Activated CD4-positive, alpha-beta T cell treated with anti-CD3 and anti-CD28 coated beads, Interleukin-2, amount 10 ng/mL, durations not matched to agents 7 days and 5 days (primary cell): ENCODE measurements around the gene RAD51D. TPM values are rescaled to one million over a fixed set of nuclear protein-coding genes. Genes with fewer than 3 reads are reported as not detected.
A peak's percentile ranks its signal among the peaks of the same experiment; 100 is the strongest.
"Not testable (repeated sequence)": the region's sequence is repeated elsewhere in the genome, so short reads cannot be mapped to it uniquely, and the experiment has no call there.

ENCODE experiments used
- CTCF ChIA-PET: fragments of 350-600 bp; sonication (Branson Sonifier 250); formaldehyde crosslinking; loops from one replicate; lab custom pipeline; 2021; ENCODE audit warnings: antibody characterized with exemption; lab: Charles Lee
- POLR2A ChIA-PET: fragments of 350-600 bp; sonication (Branson Sonifier 250); formaldehyde crosslinking; loops from one replicate; lab custom pipeline; 2021; ENCODE audit warnings: antibody characterized with exemption; lab: Charles Lee
- DNase-seq: peaks from one replicate; pipeline ENCODE4 v3.0.0-alpha.2; 2020
- H3K27ac Mint-ChIP-seq: one replicate; pipeline ENCODE4 v1.8.0; 2021; ENCODE audit warnings: mild to moderate bottlenecking, moderate library complexity, mixed read lengths
- H3K27me3 Mint-ChIP-seq: one replicate; pipeline ENCODE4 v1.8.0; 2021; ENCODE audit warnings: mixed read lengths
- H3K36me3 Mint-ChIP-seq: one replicate; pipeline ENCODE4 v1.8.0; 2021; ENCODE audit warnings: low read depth, mixed read lengths
- H3K4me1 Mint-ChIP-seq: one replicate; pipeline ENCODE4 v1.8.0; 2021; ENCODE audit warnings: mixed read lengths
- H3K4me3 Mint-ChIP-seq: one replicate; pipeline ENCODE4 v1.8.0; 2021; ENCODE audit warnings: mild to moderate bottlenecking, moderate library complexity, mixed read lengths
- H3K9me3 Mint-ChIP-seq: one replicate; pipeline ENCODE4 v1.8.0; 2021; ENCODE audit warnings: mixed read lengths
- total RNA-seq, 2 experiments: library from RNA; stranded (reverse); gene quantifications; one replicate each; pipeline ENCODE4 v1.2.3, GENCODE V29; 2021

The RAD51D gene
- total RNA-seq, 2 experiments from 2014 or later = 26.7 to 41.6 TPM

- ChIA-PET CTCF (interaction anchor here (0.5 to 2.4 kb wide), 3 partner anchors 12 to 18 kb away, joined by 3 to 6 read pairs (median 3); no protein-coding TSS in a partner anchor), POLR2A (no interaction called here)
- H3K4me1 Mint-ChIP-seq = peaks cover 4% of the 10 kb centered on the region
- peaks cover 39% of the 10 kb centered on the region for H3K36me3 Mint-ChIP-seq
- no peaks in the 10 kb centered on the region for H3K27me3 Mint-ChIP-seq
- H3K27ac Mint-ChIP-seq = no peak overlapping the region
- no peak overlapping the region for H3K4me3 Mint-ChIP-seq
- no peak for DNase-seq
- H3K9me3 Mint-ChIP-seq = no peaks in the 10 kb centered on the region
Measured at GRCh38 chr17:35104844-35105450, 14.7 kb downstream of the RAD51D start.

GRCh38 chr17:35103271-35103670 is 16.4 kb downstream of the RAD51D start:
- no peak for DNase-seq
- Mint-ChIP-seq H3K36me3 (peaks cover 48% of the 10 kb centered on the region), H3K27ac (no peak overlapping the region), H3K9me3 (no peaks in the 10 kb centered on the region), H3K4me3 (no peak overlapping the region), H3K4me1 (peaks cover 2% of the 10 kb centered on the region), H3K27me3 (no peaks in the 10 kb centered on the region)
- ChIA-PET POLR2A (no interaction called here), CTCF (interaction anchor here (1.0 to 2.1 kb wide), 3 partner anchors 13 to 109 kb away, joined by 3 to 9 read pairs (median 6); no protein-coding TSS in a partner anchor)

- DNase-seq = no peak
- Mint-ChIP-seq H3K27ac (no peak overlapping the region), H3K4me3 (no peak overlapping the region), H3K27me3 (no peaks in the 10 kb centered on the region), H3K36me3 (peaks cover 50% of the 10 kb centered on the region), H3K9me3 (no peaks in the 10 kb centered on the region), H3K4me1 (peaks cover 4% of the 10 kb centered on the region)
- POLR2A ChIA-PET = no interaction called here
- CTCF ChIA-PET = interaction anchor here (0.8 to 2.1 kb wide), 3 partner anchors 10 to 17 kb away, joined by 3 to 6 read pairs (median 3); no protein-coding TSS in a partner anchor
Measured at GRCh38 chr17:35101725-35102124, 17.9 kb downstream of the RAD51D start.

- H3K36me3 Mint-ChIP-seq = peaks cover 43% of the 10 kb centered on the region
- H3K27me3 Mint-ChIP-seq = no peaks in the 10 kb centered on the region
- H3K9me3 Mint-ChIP-seq = no peaks in the 10 kb centered on the region
- H3K4me1 Mint-ChIP-seq = peaks cover 4% of the 10 kb centered on the region
- no peak for DNase-seq
- POLR2A ChIA-PET = no interaction called here
- CTCF ChIA-PET = no interaction called here
- H3K27ac Mint-ChIP-seq = no peak overlapping the region
- no peak overlapping the region for H3K4me3 Mint-ChIP-seq
Measured at GRCh38 chr17:35101036-35101435, 18.6 kb downstream of the RAD51D start.

- CTCF ChIA-PET = no interaction called here
- Mint-ChIP-seq H3K4me3 (no peak overlapping the region), H3K27ac (no peak overlapping the region), H3K9me3 (no peaks in the 10 kb centered on the region), H3K27me3 (no peaks in the 10 kb centered on the region), H3K4me1 (peaks cover 4% of the 10 kb centered on the region), H3K36me3 (peaks cover 37% of the 10 kb centered on the region)
- no peak for DNase-seq
- POLR2A ChIA-PET = no interaction called here
Measured at GRCh38 chr17:35099908-35100307, 19.8 kb downstream of the RAD51D start.

- Mint-ChIP-seq H3K27me3 (no peaks in the 10 kb centered on the region), H3K27ac (peak overlapping the region; percentile 23), H3K4me1 (peaks cover 3% of the 10 kb centered on the region), H3K9me3 (no peaks in the 10 kb centered on the region), H3K4me3 (no peak overlapping the region), H3K36me3 (peaks cover 26% of the 10 kb centered on the region)
- DNase-seq = no peak
- CTCF ChIA-PET = interaction anchor here (0.9 to 1.4 kb wide), 4 partner anchors 8 to 139 kb away, joined by 3 to 5 read pairs (median 4); no protein-coding TSS in a partner anchor
- POLR2A ChIA-PET = no interaction called here
Measured at GRCh38 chr17:35097776-35098175, 21.9 kb downstream of the RAD51D start.

GRCh38 chr17:35095741-35096140 is 23.9 kb downstream of the RAD51D start:
- Mint-ChIP-seq H3K36me3 (peaks cover 22% of the 10 kb centered on the region), H3K27ac (no peak overlapping the region), H3K4me3 (no peak overlapping the region), H3K4me1 (peaks cover 8% of the 10 kb centered on the region), H3K9me3 (no peaks in the 10 kb centered on the region), H3K27me3 (no peaks in the 10 kb centered on the region)
- CTCF ChIA-PET = interaction anchor here (0.7 to 3.2 kb wide), 6 partner anchors 10 to 520 kb away, joined by 3 to 16 read pairs (median 4); partner anchors contain the start of gene RAD51D
- DNase-seq = no peak
- POLR2A ChIA-PET = interaction anchor here (0.9 kb wide), 1 partner anchor 147 kb away, joined by 3 read pairs; the partner anchor contains the start of gene SLFN5

- no peaks in the 10 kb centered on the region for H3K27me3 Mint-ChIP-seq
- no peaks in the 10 kb centered on the region for H3K9me3 Mint-ChIP-seq
- no peak for DNase-seq
- POLR2A ChIA-PET = interaction anchor here (0.9 kb wide), 1 partner anchor 148 kb away, joined by 3 read pairs; the partner anchor contains the start of gene SLFN5
- H3K27ac Mint-ChIP-seq = no peak overlapping the region
- H3K4me3 Mint-ChIP-seq = no peak overlapping the region
- peaks cover 14% of the 10 kb centered on the region for H3K36me3 Mint-ChIP-seq
- H3K4me1 Mint-ChIP-seq = peaks cover 15% of the 10 kb centered on the region
- CTCF ChIA-PET = interaction anchor here (1.3 to 3.2 kb wide), 3 partner anchors 10 to 103 kb away, joined by 3 to 16 read pairs (median 5); partner anchors contain the start of gene RAD51D
Measured at GRCh38 chr17:35094902-35095301, 24.8 kb downstream of the RAD51D start.

- not testable (repeated sequence) for DNase-seq, H3K27me3 Mint-ChIP-seq, H3K9me3 Mint-ChIP-seq, H3K4me3 Mint-ChIP-seq, H3K27ac Mint-ChIP-seq, H3K36me3 Mint-ChIP-seq
- CTCF ChIA-PET = interaction anchor here (1.7 to 3.4 kb wide), 9 partner anchors 13 to 124 kb away, joined by 3 to 16 read pairs (median 10); no protein-coding TSS in a partner anchor
- peaks cover 43% of the 10 kb centered on the region for H3K4me1 Mint-ChIP-seq
- POLR2A ChIA-PET = interaction anchor here (1.6 kb wide), 1 partner anchor 68 kb away, joined by 7 read pairs; no protein-coding TSS in a partner anchor
Measured at GRCh38 chr17:35090707-35091106, 29.0 kb downstream of the RAD51D start.

- H3K4me3 Mint-ChIP-seq = peak overlapping the region; percentile 87
- POLR2A ChIA-PET = interaction anchor here (0.7 to 1.6 kb wide), 2 partner anchors 26 to 67 kb away, joined by 3 to 7 read pairs; no protein-coding TSS in a partner anchor
- H3K4me1 Mint-ChIP-seq = peaks cover 51% of the 10 kb centered on the region
- DNase-seq = peak; percentile 36
- peaks cover 5% of the 10 kb centered on the region for H3K36me3 Mint-ChIP-seq
- no peaks in the 10 kb centered on the region for H3K9me3 Mint-ChIP-seq
- H3K27me3 Mint-ChIP-seq = no peaks in the 10 kb centered on the region
- H3K27ac Mint-ChIP-seq = peak overlapping the region; percentile 92
- CTCF ChIA-PET = interaction anchor here (0.7 to 3.4 kb wide), 39 partner anchors 8 to 126 kb away, joined by 3 to 16 read pairs (median 5); partner anchors contain the start of genes LIG3 and RFFL
Measured at GRCh38 chr17:35089586-35090296, 29.9 kb downstream of the RAD51D start.

GRCh38 chr17:35088881-35089585 is 30.6 kb downstream of the RAD51D start:
- peaks cover 5% of the 10 kb centered on the region for H3K36me3 Mint-ChIP-seq
- H3K9me3 Mint-ChIP-seq = no peaks in the 10 kb centered on the region
- peak; percentile 87 for DNase-seq
- H3K4me1 Mint-ChIP-seq = peaks cover 51% of the 10 kb centered on the region
- ChIA-PET POLR2A (interaction anchor here (0.7 to 1.6 kb wide), 3 partner anchors 16 to 66 kb away, joined by 3 to 8 read pairs (median 7); no protein-coding TSS in a partner anchor), CTCF (interaction anchor here (0.7 to 3.4 kb wide), 38 partner anchors 9 to 125 kb away, joined by 3 to 16 read pairs (median 5); partner anchors contain the start of genes LIG3 and RFFL)
- peak overlapping the region; percentile 87 for H3K4me3 Mint-ChIP-seq
- H3K27ac Mint-ChIP-seq = peak overlapping the region; percentile 92
- H3K27me3 Mint-ChIP-seq = no peaks in the 10 kb centered on the region
